ENCODE measurements around the gene SPDYE4. TPM values are rescaled to one million over a fixed set of nuclear protein-coding genes. Genes with fewer than 3 reads are reported as not detected.

The SPDYE4 gene
- total RNA-seq, 2 experiments from 2014 or later, result not detected

GRCh38 chr17:8709006-8709405, 49.3 kb downstream of the SPDYE4 start:
- ChIA-PET POLR2A (no interaction called here), CTCF (ENCODE audit: unreplicated experiment) (no interaction called here)
- no TSS peak for BruUV-seq (replicated peaks)
- Histone ChIP-seq H2AFZ (ENCODE audit: low read length) (no peak overlapping the region), H3K27ac (ENCODE audit: low read depth, low read length, poor library complexity, severe bottlenecking) (no peak overlapping the region), H3K4me3 (ENCODE audit: low read depth, low read length, poor library complexity, severe bottlenecking) (no peak overlapping the region), H3K4me1 (ENCODE audit: insufficient read depth, low read length, poor library complexity, severe bottlenecking) (no peaks in the 10 kb centered on the region), H3K79me2 (ENCODE audit: insufficient read depth, low read depth, low read length) (no peaks in the 10 kb centered on the region), H4K20me1 (ENCODE audit: insufficient read depth, low read length) (no peaks in the 10 kb centered on the region), H3K36me3 (ENCODE audit: insufficient read depth, low read length) (no peaks in the 10 kb centered on the region), H3K4me2 (ENCODE audit: low read length) (no peak overlapping the region), H3K9me3 (ENCODE audit: low read length) (no peaks in the 10 kb centered on the region), H3K9me2 (ENCODE audit: insufficient read depth, low read length) (no peaks in the 10 kb centered on the region)
- DNase-seq (ENCODE audit: low spot score), result no peak
- intact Hi-C loops (cut with micrococcal nuclease; ENCODE audit: unreplicated experiment), result no loop called here
- no peak for TF ChIP-seq CTCF (conservative IDR thresholded peaks at IDR 0.05; ENCODE audit: low read length)
- TF ChIP-seq EZH2phosphoT487 (IDR thresholded peaks at IDR 0.05; ENCODE audit: borderline replicate concordance, low read depth, low read length), result no peak

GRCh38 chr17:8708025-8708461, 50.3 kb downstream of the SPDYE4 start:
- intact Hi-C loops (cut with micrococcal nuclease; ENCODE audit: unreplicated experiment), result no loop called here
- POLR2A ChIA-PET, result interaction anchor here (0.6 kb wide), 1 partner anchor 353 kb away, joined by 3 read pairs; no protein-coding TSS in a partner anchor

More at GRCh38 chr17:8708025-8708461, 50.3 kb downstream of the SPDYE4 start:
- Histone ChIP-seq H3K4me2 (ENCODE audit: low read length) (no peak overlapping the region), H3K4me1 (ENCODE audit: insufficient read depth, low read length, poor library complexity, severe bottlenecking) (no peaks in the 10 kb centered on the region), H3K4me3 (ENCODE audit: low read depth, low read length, poor library complexity, severe bottlenecking) (no peak overlapping the region), H2AFZ (ENCODE audit: low read length) (no peak overlapping the region), H3K27ac (ENCODE audit: low read depth, low read length, poor library complexity, severe bottlenecking) (no peak overlapping the region), H3K9me2 (ENCODE audit: insufficient read depth, low read length) (no peaks in the 10 kb centered on the region), H3K9me3 (ENCODE audit: low read length) (no peaks in the 10 kb centered on the region), H4K20me1 (ENCODE audit: insufficient read depth, low read length) (no peaks in the 10 kb centered on the region), H3K79me2 (ENCODE audit: insufficient read depth, low read depth, low read length) (no peaks in the 10 kb centered on the region), H3K36me3 (ENCODE audit: insufficient read depth, low read length) (no peaks in the 10 kb centered on the region)
- BruUV-seq (replicated peaks), result no TSS peak
- no peak for DNase-seq (ENCODE audit: low spot score)
- no peak for TF ChIP-seq EZH2phosphoT487 (IDR thresholded peaks at IDR 0.05; ENCODE audit: borderline replicate concordance, low read depth, low read length)
- TF ChIP-seq CTCF (conservative IDR thresholded peaks at IDR 0.05; ENCODE audit: low read length), result no peak
- CTCF ChIA-PET (ENCODE audit: unreplicated experiment), result no interaction called here

All from OCI-LY7 (cell line).